ENCODE results near the gene TRIM29.

Gene TRIM29

DNA sequence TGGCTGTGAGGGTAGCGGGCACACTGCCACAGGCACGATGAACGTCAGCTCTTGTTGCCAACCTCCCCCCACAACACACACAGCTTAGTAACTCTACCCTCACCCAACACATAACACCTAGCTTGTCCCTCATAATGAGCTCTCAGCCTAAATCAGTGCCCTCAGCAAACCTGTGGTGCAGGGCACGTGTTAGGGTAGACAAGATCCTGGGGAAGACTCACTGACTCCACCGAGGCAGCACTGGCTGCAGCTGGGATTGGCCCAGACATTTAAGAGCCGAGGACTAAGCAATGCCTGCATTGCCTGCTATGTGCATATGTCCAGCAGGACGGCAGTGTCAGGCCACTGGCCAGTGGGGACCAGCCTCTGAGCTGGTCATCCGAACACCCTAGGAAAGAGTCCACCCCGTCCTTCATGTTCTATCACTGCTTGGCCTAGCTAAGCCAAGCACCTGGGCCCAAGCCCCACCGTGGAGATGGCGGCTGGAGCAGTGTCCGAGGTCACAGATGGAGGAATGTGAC is 32.9 kb upstream of the TRIM29 start:
- DNase-seq (ENCODE audit: low read depth) = no peak
- TF ChIP-seq CTCF (IDR thresholded peaks at IDR 0.05; ENCODE audit: control insufficient read depth, insufficient read depth, low read depth, low read length, missing control alignments) = no peak
- H3K4me3 ChIP-seq (ENCODE audit: control insufficient read depth, low read depth, low read length) = no peak overlapping the region

- no peak overlapping the region for H3K4me3 ChIP-seq (ENCODE audit: control insufficient read depth, low read depth, low read length)
- no peak for DNase-seq (ENCODE audit: low read depth)
- no peak for TF ChIP-seq CTCF (IDR thresholded peaks at IDR 0.05; ENCODE audit: control insufficient read depth, insufficient read depth, low read depth, low read length, missing control alignments)
These were observed 32.2 kb upstream of the TRIM29 start for GRCh38 chr11:120169981-120170698.

DNA sequence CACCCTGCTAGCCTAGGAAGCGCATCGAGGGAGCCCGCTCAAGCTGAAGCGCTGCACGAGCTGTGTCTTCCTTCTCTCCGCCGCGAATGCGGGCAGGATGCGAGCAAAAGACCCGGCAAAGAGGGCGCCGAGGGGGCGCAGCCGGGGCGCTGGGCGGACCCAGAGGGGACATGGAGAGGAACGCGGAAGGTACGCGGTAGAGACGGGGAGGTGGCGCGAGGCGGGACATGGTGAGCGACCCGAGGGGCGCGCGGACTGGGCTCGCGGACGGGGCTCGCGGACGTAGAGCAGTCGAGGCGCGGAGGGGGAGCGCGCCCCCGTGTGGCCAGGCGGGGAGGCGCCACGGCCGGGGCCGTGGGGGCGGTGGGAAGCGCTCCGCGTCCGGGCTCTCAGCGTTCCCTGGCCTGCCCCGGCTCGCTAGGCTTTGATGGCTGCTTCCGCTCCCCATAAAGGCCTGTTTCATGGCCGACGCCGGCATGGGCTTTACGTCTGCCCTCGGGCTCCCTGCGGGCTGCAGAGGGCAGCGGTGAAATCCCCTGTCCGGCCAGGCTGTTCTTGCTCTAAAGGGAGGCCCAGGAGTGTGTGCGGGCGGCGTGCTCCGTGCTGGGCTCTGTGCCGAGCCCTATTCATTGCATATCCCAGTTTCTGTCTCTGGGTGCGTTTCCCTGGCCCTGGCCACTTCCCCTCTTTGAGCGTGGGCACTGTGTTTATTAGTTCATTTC is 31.2 kb upstream of the TRIM29 start:
- DNase-seq (ENCODE audit: low read depth) = no peak

GRCh38 chr11:120168108-120168959 is 30.4 kb upstream of the TRIM29 start:
- peak overlapping the region; percentile 49 for H3K4me3 ChIP-seq (ENCODE audit: control insufficient read depth, low read depth, low read length)
- no peak for DNase-seq (ENCODE audit: low read depth)
- no peak for TF ChIP-seq CTCF (IDR thresholded peaks at IDR 0.05; ENCODE audit: control insufficient read depth, insufficient read depth, low read depth, low read length, missing control alignments)

More for the DNA sequence above, 31.2 kb upstream of the TRIM29 start:
- peak; percentile 39 for TF ChIP-seq CTCF (IDR thresholded peaks at IDR 0.05; ENCODE audit: control insufficient read depth, insufficient read depth, low read depth, low read length, missing control alignments)
- peak overlapping the region; percentile 49 for H3K4me3 ChIP-seq (ENCODE audit: control insufficient read depth, low read depth, low read length)

- no peak overlapping the region for H3K4me3 ChIP-seq (ENCODE audit: control insufficient read depth, low read depth, low read length)
- DNase-seq (ENCODE audit: low read depth) = no peak
These were observed 29.7 kb upstream of the TRIM29 start for GRCh38 chr11:120167659-120168058.

More at GRCh38 chr11:120167659-120168058, 29.7 kb upstream of the TRIM29 start:
- no peak for TF ChIP-seq CTCF (IDR thresholded peaks at IDR 0.05; ENCODE audit: control insufficient read depth, insufficient read depth, low read depth, low read length, missing control alignments)
